Measurements from ENCODE around the gene LAGE3. TPM values are rescaled to one million over a fixed set of nuclear protein-coding genes. Genes with fewer than 3 reads are reported as not detected.

The LAGE3 gene
- total RNA-seq, 4 donors from 2014 or later, result 26.0 to 72.5 (median 29.3) TPM

DNA sequence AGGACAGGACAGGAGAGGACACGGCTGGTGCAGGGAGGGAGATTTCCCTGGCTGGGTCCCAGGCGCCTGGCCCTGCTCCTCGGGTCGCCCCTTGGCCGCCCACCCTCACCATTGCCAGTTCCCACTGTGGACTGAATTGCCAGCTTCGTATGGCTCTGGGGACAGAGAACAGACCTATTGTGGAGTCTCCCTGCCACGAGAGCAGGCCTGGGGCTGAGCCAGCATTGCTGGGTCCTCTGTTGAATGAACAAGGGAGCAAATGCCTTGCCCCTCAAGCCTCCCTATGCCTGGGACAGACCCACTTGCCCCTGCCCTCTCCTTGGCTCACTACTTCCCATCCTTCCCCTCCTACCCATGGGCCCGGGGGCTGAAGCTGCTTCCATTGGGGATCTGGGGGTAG, 16.7 kb downstream of the LAGE3 start:
- intact Hi-C loops (cut with DNase I; ENCODE audit: low total_unique reads) (no loop called here), in situ Hi-C loops (cut with MboI; ENCODE audit: low sequenced_read_pairs in 4 of 4) (no loop called here)
- Histone ChIP-seq H3K4me3 (no peak overlapping the region), H3K9me3 (no peaks in the 10 kb centered on the region), H3K27me3 (no peaks in the 10 kb centered on the region), H3K4me1 (no peaks in the 10 kb centered on the region), H3K36me3 (no peaks in the 10 kb centered on the region), H3K27ac (no peak overlapping the region)
- no peak for TF ChIP-seq POLR2A (IDR thresholded peaks at IDR 0.05)
- TF ChIP-seq, protein P1, sequence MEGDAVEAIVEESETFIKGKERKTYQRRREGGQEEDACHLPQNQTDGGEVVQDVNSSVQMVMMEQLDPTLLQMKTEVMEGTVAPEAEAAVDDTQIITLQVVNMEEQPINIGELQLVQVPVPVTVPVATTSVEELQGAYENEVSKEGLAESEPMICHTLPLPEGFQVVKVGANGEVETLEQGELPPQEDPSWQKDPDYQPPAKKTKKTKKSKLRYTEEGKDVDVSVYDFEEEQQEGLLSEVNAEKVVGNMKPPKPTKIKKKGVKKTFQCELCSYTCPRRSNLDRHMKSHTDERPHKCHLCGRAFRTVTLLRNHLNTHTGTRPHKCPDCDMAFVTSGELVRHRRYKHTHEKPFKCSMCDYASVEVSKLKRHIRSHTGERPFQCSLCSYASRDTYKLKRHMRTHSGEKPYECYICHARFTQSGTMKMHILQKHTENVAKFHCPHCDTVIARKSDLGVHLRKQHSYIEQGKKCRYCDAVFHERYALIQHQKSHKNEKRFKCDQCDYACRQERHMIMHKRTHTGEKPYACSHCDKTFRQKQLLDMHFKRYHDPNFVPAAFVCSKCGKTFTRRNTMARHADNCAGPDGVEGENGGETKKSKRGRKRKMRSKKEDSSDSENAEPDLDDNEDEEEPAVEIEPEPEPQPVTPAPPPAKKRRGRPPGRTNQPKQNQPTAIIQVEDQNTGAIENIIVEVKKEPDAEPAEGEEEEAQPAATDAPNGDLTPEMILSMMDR (IDR thresholded peaks at IDR 0.05 in 4 of 5, conservative IDR thresholded peaks at IDR 0.05 in 1 of 5), result no peak
- DNase-seq, result no peak
- ATAC-seq, result no peak

DNA sequence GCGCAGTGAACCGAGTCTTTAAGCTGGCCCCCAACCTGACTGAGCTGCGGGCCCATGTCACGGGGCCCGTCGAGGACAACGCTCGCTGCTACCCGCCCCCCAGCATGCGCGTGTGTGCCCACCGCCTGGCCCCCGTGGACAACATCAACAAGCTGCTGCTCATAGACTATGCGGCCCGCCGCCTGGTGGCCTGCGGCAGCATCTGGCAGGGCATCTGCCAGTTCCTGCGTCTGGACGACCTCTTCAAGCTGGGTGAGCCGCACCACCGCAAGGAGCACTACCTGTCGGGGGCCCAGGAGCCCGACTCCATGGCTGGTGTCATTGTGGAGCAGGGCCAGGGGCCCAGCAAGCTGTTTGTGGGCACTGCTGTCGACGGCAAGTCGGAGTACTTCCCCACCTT, 18.8 kb downstream of the LAGE3 start:
- intact Hi-C loops (cut with DNase I; ENCODE audit: low total_unique reads), result no loop called here
- Histone ChIP-seq H3K27me3 (no peaks in the 10 kb centered on the region), H3K4me3 (no peak overlapping the region), H3K4me1 (no peaks in the 10 kb centered on the region), H3K27ac (no peak overlapping the region), H3K9me3 (no peaks in the 10 kb centered on the region), H3K36me3 (no peaks in the 10 kb centered on the region)
- DNase-seq (no peak), ATAC-seq (no peak)
- in situ Hi-C loops (cut with MboI; ENCODE audit: low sequenced_read_pairs in 4 of 4), result no loop called here
- TF ChIP-seq, protein P1 (IDR thresholded peaks at IDR 0.05 in 4 of 5, conservative IDR thresholded peaks at IDR 0.05 in 1 of 5), result no peak
- no peak for TF ChIP-seq POLR2A (IDR thresholded peaks at IDR 0.05)

- no peak overlapping the region for H3K4me3 ChIP-seq
- no peak for ATAC-seq
- H3K27ac ChIP-seq, result no peak overlapping the region
- no peaks in the 10 kb centered on the region for H3K27me3 ChIP-seq
- no peaks in the 10 kb centered on the region for H3K36me3 ChIP-seq
- in situ Hi-C loops (cut with MboI; ENCODE audit: low sequenced_read_pairs in 4 of 4) (no loop called here), intact Hi-C loops (cut with DNase I; ENCODE audit: low total_unique reads) (no loop called here)
- no peaks in the 10 kb centered on the region for H3K9me3 ChIP-seq
- TF ChIP-seq, protein P1 (IDR thresholded peaks at IDR 0.05 in 4 of 5, conservative IDR thresholded peaks at IDR 0.05 in 1 of 5), result no peak
- H3K4me1 ChIP-seq, result no peaks in the 10 kb centered on the region
- DNase-seq, result no peak
Measured at GRCh38 chrX:154459832-154460231, 19.2 kb downstream of the LAGE3 start.

GRCh38 chrX:154458954-154459778, 19.9 kb downstream of the LAGE3 start:
- Histone ChIP-seq H3K27me3 (no peaks in the 10 kb centered on the region), H3K27ac (peak overlapping the region in 3 of 4 donors; percentile 24 to 58 (median 55)), H3K4me3 (peak overlapping the region; percentile 34 to 61 (median 52)), H3K9me3 (no peaks in the 10 kb centered on the region), H3K4me1 (no peaks in the 10 kb centered on the region), H3K36me3 (no peaks in the 10 kb centered on the region)
- intact Hi-C loops (cut with DNase I; ENCODE audit: low total_unique reads) (no loop called here), in situ Hi-C loops (cut with MboI; ENCODE audit: low sequenced_read_pairs in 4 of 4) (no loop called here)
- no peak for TF ChIP-seq POLR2A (IDR thresholded peaks at IDR 0.05)
- TF ChIP-seq, protein P1 (IDR thresholded peaks at IDR 0.05 in 4 of 5, conservative IDR thresholded peaks at IDR 0.05 in 1 of 5), result no peak
- ATAC-seq, result peak in 1 of 2 donors; percentile 36
- peak in 1 of 2 donors; percentile 36 for DNase-seq
